Naive thymus-derived CD8-positive, alpha-beta T cell (primary cell): ENCODE measurements around the gene CITED4. TPM values are rescaled to one million over a fixed set of nuclear protein-coding genes. Genes with fewer than 3 reads are reported as not detected.

Source experiments
- ATAC-seq, 2 donors: fragments of 150-1000 bp; cut with Tn5 transposase in 1 of 2; sonication (Bioruptor Pico), chemical (Tn5 transposase) in 1 of 2; 1 replicate in 1 of 2; 2 replicates in 1 of 2; pipeline ENCODE4 v1.10.0; 2021; ENCODE audit warnings: mild to moderate bottlenecking in 2 of 2, moderate library complexity in 2 of 2
- POLR2A ChIA-PET: fragments of 350-600 bp; sonication (Branson Sonifier 250); formaldehyde crosslinking; loops from one replicate; lab custom pipeline; 2021; ENCODE audit warnings: antibody characterized with exemption; lab: Charles Lee
- DNase-seq, 10 donors: peaks; one replicate each; pipeline versions ENCODE4 v3.0.0 to v3.0.0-alpha.2; 2020 to 2022
- H3K27ac Mint-ChIP-seq, 10 donors: one replicate each; pipeline ENCODE4 v1.8.0; 2020 to 2022; ENCODE audit warnings: mild to moderate bottlenecking in 10 of 10, mixed read lengths in 10 of 10, moderate library complexity in 4 of 10, inconsistent platforms in 1 of 10
- H3K27me3 Mint-ChIP-seq, 5 donors: one replicate each; pipeline ENCODE4 v1.8.0; 2021 to 2022; ENCODE audit warnings: mixed read lengths in 5 of 5
- H3K36me3 Mint-ChIP-seq, 3 donors: one replicate each; pipeline ENCODE4 v1.8.0; 2020 to 2022; ENCODE audit warnings: mixed read lengths in 3 of 3, mild to moderate bottlenecking in 2 of 3, inconsistent platforms in 1 of 3
- H3K4me1 Mint-ChIP-seq, 4 donors: one replicate each; pipeline ENCODE4 v1.8.0; 2021 to 2022; ENCODE audit warnings: mixed read lengths in 4 of 4
- H3K4me3 Mint-ChIP-seq, 10 donors: one replicate each; pipeline ENCODE4 v1.8.0; 2020 to 2022; ENCODE audit warnings: mild to moderate bottlenecking in 10 of 10, mixed read lengths in 10 of 10, moderate library complexity in 6 of 10, inconsistent platforms in 1 of 10
- H3K9me3 Mint-ChIP-seq, 9 donors: one replicate each; pipeline ENCODE4 v1.8.0; 2020 to 2022; ENCODE audit warnings: mixed read lengths in 9 of 9, mild to moderate bottlenecking in 3 of 9, inconsistent platforms in 1 of 9, moderate library complexity in 1 of 9
- polyA plus RNA-seq, 3 donors: library from polyadenylated mRNA; unstranded; fragments of 300-500 nt; fragmentation: Illumina TruSeq; gene quantifications; one replicate each; pipeline ENCODE4 v1.2.3, GENCODE V29; 2021
- total RNA-seq, 8 experiments: library from RNA in 2 of 8; stranded (reverse) in 2 of 8; gene quantifications; one replicate each; pipeline ENCODE4 v1.2.3 and lab custom pipeline; 2021 to 2026

The CITED4 gene
- total and polyA plus RNA-seq, 5 experiments from 2014 or later = 24.3 to 45.4 (median 24.5) TPM

GRCh38 chr1:40824591-40825434, 37.4 kb downstream of the CITED4 start:
- DNase-seq (no peak), ATAC-seq (no peak)
- no peaks in the 10 kb centered on the region for H3K9me3 Mint-ChIP-seq
- POLR2A ChIA-PET = interaction anchor here (1.0 kb wide), 1 partner anchor 37 kb away, joined by 4 read pairs; the partner anchor contains the start of gene CITED4
- H3K4me1 Mint-ChIP-seq = peaks cover 13 to 34% (median 24%) of the 10 kb centered on the region in 4 donors
- peak overlapping the region in 3 of 10 donors; percentile 15 to 69 (median 65) for H3K27ac Mint-ChIP-seq
- H3K36me3 Mint-ChIP-seq = no peaks in the 10 kb centered on the region
- peak overlapping the region in 5 of 10 donors; percentile 6 to 52 (median 29) for H3K4me3 Mint-ChIP-seq
- H3K27me3 Mint-ChIP-seq = no peaks in the 10 kb centered on the region

GRCh38 chr1:40823983-40824382, 38.2 kb downstream of the CITED4 start:
- H3K4me3 Mint-ChIP-seq = no peak overlapping the region
- no peaks in the 10 kb centered on the region for H3K9me3 Mint-ChIP-seq
- H3K27me3 Mint-ChIP-seq = no peaks in the 10 kb centered on the region
- POLR2A ChIA-PET = interaction anchor here (1.0 kb wide), 1 partner anchor 38 kb away, joined by 4 read pairs; the partner anchor contains the start of gene CITED4
- peak overlapping the region in 1 of 10 donors; percentile 87 for H3K27ac Mint-ChIP-seq
- no peak for ATAC-seq
- H3K4me1 Mint-ChIP-seq = peaks cover 15 to 42% (median 25%) of the 10 kb centered on the region in 4 donors
- H3K36me3 Mint-ChIP-seq = no peaks in the 10 kb centered on the region
- DNase-seq = no peak

- no peak overlapping the region for H3K4me3 Mint-ChIP-seq
- no peaks in the 10 kb centered on the region for H3K27me3 Mint-ChIP-seq
- H3K27ac Mint-ChIP-seq = no peak overlapping the region
- POLR2A ChIA-PET = interaction anchor here (0.9 kb wide), 1 partner anchor 52 kb away, joined by 5 read pairs; no protein-coding TSS in a partner anchor
- no peak for ATAC-seq
- peaks cover 19 to 48% (median 30%) of the 10 kb centered on the region in 4 donors for H3K4me1 Mint-ChIP-seq
- no peaks in the 10 kb centered on the region for H3K9me3 Mint-ChIP-seq
- no peak for DNase-seq
- H3K36me3 Mint-ChIP-seq = no peaks in the 10 kb centered on the region
These were observed 38.8 kb downstream of the CITED4 start for GRCh38 chr1:40823345-40823744.

- ATAC-seq = no peak
- H3K36me3 Mint-ChIP-seq = no peaks in the 10 kb centered on the region
- H3K4me3 Mint-ChIP-seq = no peak overlapping the region
- POLR2A ChIA-PET = interaction anchor here (0.9 kb wide), 1 partner anchor 52 kb away, joined by 5 read pairs; no protein-coding TSS in a partner anchor
- no peak for DNase-seq
- H3K4me1 Mint-ChIP-seq = peaks cover 19 to 50% (median 31%) of the 10 kb centered on the region in 4 donors
- no peaks in the 10 kb centered on the region for H3K9me3 Mint-ChIP-seq
- no peaks in the 10 kb centered on the region for H3K27me3 Mint-ChIP-seq
- peak overlapping the region in 1 of 10 donors; percentile 71 for H3K27ac Mint-ChIP-seq
These were observed 39.3 kb downstream of the CITED4 start for GRCh38 chr1:40822890-40823289.

GRCh38 chr1:40820911-40821693, 41.1 kb downstream of the CITED4 start:
- POLR2A ChIA-PET = interaction anchor here (1.7 kb wide), 1 partner anchor 40 kb away, joined by 5 read pairs; no protein-coding TSS in a partner anchor
- no peak for ATAC-seq
- H3K4me3 Mint-ChIP-seq = no peak overlapping the region

GRCh38 chr1:40820251-40820797, 41.8 kb downstream of the CITED4 start:
- Mint-ChIP-seq H3K27me3 (peaks cover 0 to 2% (median 0%) of the 10 kb centered on the region in 5 donors), H3K4me1 (peaks cover 13 to 30% (median 20%) of the 10 kb centered on the region in 4 donors), H3K9me3 (no peaks in the 10 kb centered on the region), H3K27ac (peak overlapping the region in 4 of 10 donors; percentile 8 to 39 (median 27)), H3K36me3 (no peaks in the 10 kb centered on the region), H3K4me3 (peak overlapping the region in 1 of 10 donors; percentile 86)
- no peak for ATAC-seq
- POLR2A ChIA-PET = interaction anchor here (0.7 to 1.7 kb wide), 2 partner anchors 41 to 61 kb away, joined by 3 to 5 read pairs; no protein-coding TSS in a partner anchor
- no peak for DNase-seq

More at GRCh38 chr1:40820911-40821693, 41.1 kb downstream of the CITED4 start:
- peak overlapping the region in 3 of 10 donors; percentile 16 to 56 (median 35) for H3K27ac Mint-ChIP-seq
- no peaks in the 10 kb centered on the region for H3K36me3 Mint-ChIP-seq
- no peak for DNase-seq
- peaks cover 0 to 2% (median 0%) of the 10 kb centered on the region in 5 donors for H3K27me3 Mint-ChIP-seq
- no peaks in the 10 kb centered on the region for H3K9me3 Mint-ChIP-seq
- H3K4me1 Mint-ChIP-seq = peaks cover 15 to 38% (median 28%) of the 10 kb centered on the region in 4 donors

GRCh38 chr1:40819101-40819500, 43.1 kb downstream of the CITED4 start:
- no peaks in the 10 kb centered on the region for H3K36me3 Mint-ChIP-seq
- H3K4me1 Mint-ChIP-seq = peaks cover 7 to 18% (median 12%) of the 10 kb centered on the region in 4 donors
- peak overlapping the region in 6 of 10 donors; percentile 41 to 91 (median 75) for H3K27ac Mint-ChIP-seq
- POLR2A ChIA-PET = interaction anchor here (0.7 to 0.9 kb wide), 3 partner anchors 11 to 36 kb away, joined by 3 read pairs; no protein-coding TSS in a partner anchor
- no peak for DNase-seq
- no peak for ATAC-seq
- H3K4me3 Mint-ChIP-seq = peak overlapping the region in 9 of 10 donors; percentile 40 to 90 (median 82)
- H3K9me3 Mint-ChIP-seq = no peaks in the 10 kb centered on the region
- H3K27me3 Mint-ChIP-seq = peaks cover 0 to 2% (median 0%) of the 10 kb centered on the region in 5 donors

GRCh38 chr1:40818264-40818961, 43.8 kb downstream of the CITED4 start:
- Mint-ChIP-seq H3K27ac (peak overlapping the region; percentile 48 to 94 (median 91)), H3K27me3 (peaks cover 0 to 2% (median 0%) of the 10 kb centered on the region in 5 donors), H3K4me3 (peak overlapping the region; percentile 78 to 90 (median 83)), H3K4me1 (peaks cover 7 to 17% (median 12%) of the 10 kb centered on the region in 4 donors), H3K36me3 (no peaks in the 10 kb centered on the region), H3K9me3 (no peaks in the 10 kb centered on the region)
- POLR2A ChIA-PET = interaction anchor here (0.6 to 0.9 kb wide), 4 partner anchors 10 to 97 kb away, joined by 3 read pairs; no protein-coding TSS in a partner anchor
- ATAC-seq (peak; percentile 92 to 95), DNase-seq (peak; percentile 72 to 93 (median 87))

- H3K27ac Mint-ChIP-seq = peak overlapping the region; percentile 48 to 94 (median 91)
- no peak for DNase-seq
- peaks cover 8 to 17% (median 11%) of the 10 kb centered on the region in 4 donors for H3K4me1 Mint-ChIP-seq
- peaks cover 0 to 2% (median 0%) of the 10 kb centered on the region in 5 donors for H3K27me3 Mint-ChIP-seq
- POLR2A ChIA-PET = interaction anchor here (0.6 kb wide), 1 partner anchor 97 kb away, joined by 3 read pairs; no protein-coding TSS in a partner anchor
- H3K4me3 Mint-ChIP-seq = peak overlapping the region; percentile 78 to 90 (median 83)
- no peaks in the 10 kb centered on the region for H3K36me3 Mint-ChIP-seq
- peak; percentile 36 to 51 for ATAC-seq
- H3K9me3 Mint-ChIP-seq = no peaks in the 10 kb centered on the region
These were observed 44.3 kb downstream of the CITED4 start for GRCh38 chr1:40817791-40818263.

GRCh38 chr1:40815420-40815819, 46.7 kb downstream of the CITED4 start:
- Mint-ChIP-seq H3K27ac (peak overlapping the region in 2 of 10 donors; percentile 43 to 72), H3K27me3 (peaks cover 0 to 2% (median 0%) of the 10 kb centered on the region in 5 donors), H3K36me3 (no peaks in the 10 kb centered on the region), H3K9me3 (no peaks in the 10 kb centered on the region), H3K4me3 (no peak overlapping the region), H3K4me1 (peaks cover 10 to 20% (median 11%) of the 10 kb centered on the region in 4 donors)
- ATAC-seq (no peak), DNase-seq (no peak)
- POLR2A ChIA-PET = interaction anchor here (0.6 to 0.8 kb wide), 2 partner anchors 10 to 18 kb away, joined by 3 read pairs; no protein-coding TSS in a partner anchor
